Lung (tissue), 13 donors: ENCODE measurements around the gene LURAP1L. TPM values are rescaled to one million over a fixed set of nuclear protein-coding genes. Genes with fewer than 3 reads are reported as not detected.
"Not testable (repeated sequence)": the region's sequence is repeated elsewhere in the genome, so short reads cannot be mapped to it uniquely, and the experiment has no call there.

Source experiments
- ATAC-seq: fragments of 200-7000 bp; cut with Tn5 transposase; one replicate; pipeline ENCODE4 v1.9.1; 2020; ENCODE audit warnings: moderate number of reproducible peaks; ENCODE audit not compliant: insufficient read depth, low FRiP score
- DNase-seq, 3 donors: peaks; one replicate each; pipeline ENCODE4 v3.0.0-alpha.2; 2013 to 2017
- H3K27ac ChIP-seq, 2 donors: one replicate each; pipeline ENCODE4 v1.5.1; 2013; ENCODE audit warnings: mild to moderate bottlenecking in 2 of 2, moderate library complexity in 2 of 2, control low read depth in 1 of 2, inconsistent platforms in 1 of 2, low read depth in 1 of 2, low read length in 1 of 2
- H3K27me3 ChIP-seq, 3 donors: one replicate each; pipeline ENCODE4 v1.5.1; 2013; ENCODE audit warnings: low read length in 2 of 3; ENCODE audit not compliant: control insufficient read depth in 3 of 3, insufficient read depth in 3 of 3
- H3K36me3 ChIP-seq, 4 donors: one replicate each; pipeline ENCODE4 v1.5.1; 2013; ENCODE audit warnings: low read length in 4 of 4, mild to moderate bottlenecking in 1 of 4, moderate library complexity in 1 of 4; ENCODE audit not compliant: control insufficient read depth in 4 of 4, insufficient read depth in 4 of 4
- H3K4me1 ChIP-seq, 5 donors: one replicate each; pipeline ENCODE4 v1.5.1; 2013; ENCODE audit warnings: low read length in 5 of 5, mild to moderate bottlenecking in 2 of 5, moderate library complexity in 1 of 5; ENCODE audit not compliant: control insufficient read depth in 5 of 5, insufficient read depth in 5 of 5
- H3K4me3 ChIP-seq: one replicate; pipeline ENCODE4 v1.5.1; 2013; ENCODE audit warnings: mild to moderate bottlenecking, control low read depth, moderate library complexity
- H3K9ac ChIP-seq, 2 donors: one replicate each; pipeline ENCODE4 v1.5.1; 2013; ENCODE audit warnings: low read length in 2 of 2, control low read depth in 1 of 2; ENCODE audit not compliant: insufficient read depth in 1 of 2
- H3K9me3 ChIP-seq, 4 donors: one replicate each; pipeline ENCODE4 v1.5.1; 2013; ENCODE audit warnings: low read length in 3 of 4, mild to moderate bottlenecking in 1 of 4, moderate library complexity in 1 of 4; ENCODE audit not compliant: control insufficient read depth in 4 of 4, insufficient read depth in 3 of 4
- WGBS, 2 donors: extraction: QIAGEN DNeasy Blood & Tissue Kit; methylation state at CpG; one replicate each; pipeline ENCODE4 v1.1.7; 2013; 5-methylcytosine and 5-hydroxymethylcytosine counted together
- polyA plus RNA-seq, 2 donors: library from polyadenylated mRNA; stranded (reverse); fragments of 200-250 nt; gene quantifications; one replicate each; pipeline ENCODE4 v1.2.1, GENCODE V29; 2013
- small RNA-seq: library from RNA; depleted of rRNA; stranded (forward); fragments of <200 nt; gene quantifications from one replicate; pipeline ENCODE3, GENCODE V24; 2014; ENCODE audit warnings: low replicate concordance
- total RNA-seq, 2 donors: library from RNA; depleted of rRNA in 1 of 2; stranded (reverse); fragments of >200 nt in 1 of 2; gene quantifications; one replicate each; pipeline ENCODE4 v1.2.1, GENCODE V29; 2014 to 2021
- TF ChIP-seq, protein P1 (sequence below): IDR thresholded peaks from 2 replicates; pipeline ENCODE4 v1.5.1; 2012; ENCODE audit warnings: mild to moderate bottlenecking; ENCODE audit errors: control extremely low read depth, extremely low read depth
- donor health status: control.
- donor health status: control.
- donor health status: Bipolar disorder and iron deficiency.
- donor health status: healthy.
- donor health status: DM: yes; HTN: yes; CAD: no.

The LURAP1L gene
- total and polyA plus RNA-seq, 4 donors: 24.9 to 104 (median 30.1) TPM

DNA sequence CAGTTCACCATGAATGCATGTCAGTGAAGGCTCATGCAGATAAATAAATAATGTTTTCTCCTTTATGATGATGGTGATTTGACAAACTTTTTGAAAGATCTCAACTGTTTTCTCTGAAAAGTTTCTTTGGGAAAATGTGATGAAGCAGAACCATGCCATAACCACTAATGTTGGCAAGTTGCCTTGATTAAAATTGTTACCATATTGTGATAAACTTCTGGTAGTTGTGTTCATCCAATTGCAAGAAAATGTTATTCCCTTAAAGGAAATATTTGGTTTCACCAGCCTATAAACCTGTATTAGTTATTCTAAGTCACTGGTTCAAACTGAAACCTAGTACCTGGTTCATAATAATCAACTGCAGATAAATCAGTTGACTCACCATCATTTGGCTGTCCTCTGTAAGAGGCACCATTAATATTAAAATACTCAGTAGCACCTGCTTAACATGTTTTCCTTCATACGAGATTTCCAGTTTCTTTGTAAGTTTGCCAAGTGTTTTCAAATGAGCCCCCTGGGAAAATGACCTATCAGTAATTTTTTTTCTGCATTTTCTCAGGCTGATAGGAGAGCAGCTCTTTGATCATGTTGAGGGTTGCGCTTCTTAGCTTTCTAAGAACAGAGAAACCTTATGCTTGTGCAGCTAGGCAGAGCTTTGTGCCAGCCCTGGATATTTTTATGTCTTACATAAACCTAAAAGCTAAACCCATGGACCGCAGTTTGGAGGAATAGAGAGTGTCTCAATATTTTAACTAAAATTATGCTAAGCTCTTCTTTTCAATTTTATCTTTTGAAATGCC lies 88.0 kb downstream of the LURAP1L start:
- no peaks in the 10 kb centered on the region for H3K9me3 ChIP-seq

DNA sequence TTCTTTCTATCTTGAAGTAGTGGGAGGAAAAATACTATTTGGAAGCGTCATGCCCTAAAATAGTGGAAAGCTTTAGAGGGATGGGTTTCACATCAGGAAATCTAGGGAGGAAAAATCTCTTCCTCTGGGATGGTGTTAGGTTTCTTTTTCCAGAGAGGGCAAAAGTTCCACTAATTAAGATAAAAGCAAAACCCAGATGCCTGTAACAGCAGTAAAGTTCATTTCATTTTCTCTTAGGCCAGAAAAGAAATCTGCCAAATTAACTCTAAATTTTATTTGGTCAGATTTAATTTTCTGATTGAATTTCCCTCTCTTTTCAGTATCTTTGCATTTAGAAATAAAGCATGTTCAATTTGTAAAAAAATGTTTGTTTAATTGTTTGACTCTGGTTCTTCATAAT lies 88.8 kb downstream of the LURAP1L start:
- ATAC-seq: no peak
- no peak for DNase-seq
- Histone ChIP-seq H3K27me3 (no peaks in the 10 kb centered on the region), H3K27ac (no peak overlapping the region), H3K4me1 (peaks cover 0 to 14% (median 0%) of the 10 kb centered on the region in 5 donors), H3K9ac (no peak overlapping the region), H3K9me3 (no peaks in the 10 kb centered on the region), H3K36me3 (no peaks in the 10 kb centered on the region), H3K4me3 (no peak overlapping the region)
- WGBS, 2 donors: 75 to 85% methylated on average over 1 of the region's 1 CpG
- TF ChIP-seq, protein P1, sequence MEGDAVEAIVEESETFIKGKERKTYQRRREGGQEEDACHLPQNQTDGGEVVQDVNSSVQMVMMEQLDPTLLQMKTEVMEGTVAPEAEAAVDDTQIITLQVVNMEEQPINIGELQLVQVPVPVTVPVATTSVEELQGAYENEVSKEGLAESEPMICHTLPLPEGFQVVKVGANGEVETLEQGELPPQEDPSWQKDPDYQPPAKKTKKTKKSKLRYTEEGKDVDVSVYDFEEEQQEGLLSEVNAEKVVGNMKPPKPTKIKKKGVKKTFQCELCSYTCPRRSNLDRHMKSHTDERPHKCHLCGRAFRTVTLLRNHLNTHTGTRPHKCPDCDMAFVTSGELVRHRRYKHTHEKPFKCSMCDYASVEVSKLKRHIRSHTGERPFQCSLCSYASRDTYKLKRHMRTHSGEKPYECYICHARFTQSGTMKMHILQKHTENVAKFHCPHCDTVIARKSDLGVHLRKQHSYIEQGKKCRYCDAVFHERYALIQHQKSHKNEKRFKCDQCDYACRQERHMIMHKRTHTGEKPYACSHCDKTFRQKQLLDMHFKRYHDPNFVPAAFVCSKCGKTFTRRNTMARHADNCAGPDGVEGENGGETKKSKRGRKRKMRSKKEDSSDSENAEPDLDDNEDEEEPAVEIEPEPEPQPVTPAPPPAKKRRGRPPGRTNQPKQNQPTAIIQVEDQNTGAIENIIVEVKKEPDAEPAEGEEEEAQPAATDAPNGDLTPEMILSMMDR: no peak

More for the DNA sequence above, 88.0 kb downstream of the LURAP1L start:
- no peaks in the 10 kb centered on the region for H3K27me3 ChIP-seq
- ATAC-seq (no peak), DNase-seq (no peak)
- peaks cover 0 to 14% (median 0%) of the 10 kb centered on the region in 5 donors for H3K4me1 ChIP-seq
- H3K9ac ChIP-seq: no peak overlapping the region
- no peak overlapping the region for H3K4me3 ChIP-seq
- TF ChIP-seq, protein P1: no peak
- no peaks in the 10 kb centered on the region for H3K36me3 ChIP-seq
- H3K27ac ChIP-seq: no peak overlapping the region
- WGBS, 2 donors: 67 to 79% methylated on average over 3 of the region's 3 CpGs

GRCh38 chr9:12865380-12865779 lies 90.6 kb downstream of the LURAP1L start:
- not testable (repeated sequence) for H3K9me3 ChIP-seq, H3K4me3 ChIP-seq, H3K36me3 ChIP-seq, H3K27me3 ChIP-seq, H3K9ac ChIP-seq, H3K27ac ChIP-seq, ATAC-seq, DNase-seq
- peaks cover 0 to 14% (median 0%) of the 10 kb centered on the region in 5 donors for H3K4me1 ChIP-seq
- WGBS, 2 donors: 87 to 95% methylated on average over 3 of the region's 3 CpGs

Small RNA genes within 50 kb of the gene (small RNA-seq; reads per million reads assigned to genes)
- not detected for gene RN7SL849P

Other genes with a start within 250 kb of the LURAP1L start
- gene TYRP1, start 81.6 kb upstream of the LURAP1L start, total RNA-seq: 1 to 10 TPM; 1.4 to 5.1 TPM
- gene TYRP1, start 81.6 kb upstream of the LURAP1L start, polyA plus RNA-seq: 1 to 10 TPM in 1 of 2 donors, under 1 TPM in 1; 0.59 to 1.1 TPM